ENCODE data around the gene PLCL2.

PLCL2 gene

GRCh38 chr3:16887130-16887529 lies 2.4 kb downstream of the PLCL2 start:
- in situ Hi-C loops (cut with MboI; ENCODE audit: low pct_unique_long_range_greater_than_20kb, low sequenced_read_pairs), result no loop called here
- DNase-seq, result no peak

DNA sequence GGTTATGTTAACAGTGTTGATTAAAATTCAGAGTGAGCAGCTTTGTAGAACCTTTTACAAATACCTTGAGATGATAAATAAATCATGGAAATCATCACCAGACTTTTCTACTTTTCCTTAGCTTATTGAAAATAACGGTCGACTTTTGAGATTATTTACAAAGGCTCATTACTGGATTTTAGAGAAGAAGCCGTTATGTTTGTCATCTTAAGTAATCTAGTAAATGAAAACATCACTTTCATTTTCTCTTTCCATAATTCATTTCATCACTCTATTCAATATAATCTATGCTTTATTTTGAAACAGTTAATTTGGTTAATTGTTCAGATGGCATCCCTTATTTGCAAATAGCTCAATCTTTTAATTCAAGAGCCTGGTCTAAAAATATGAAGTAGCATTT lies 3.6 kb downstream of the PLCL2 start:
- in situ Hi-C loops (cut with MboI; ENCODE audit: low pct_unique_long_range_greater_than_20kb, low sequenced_read_pairs), result no loop called here
- no peak for DNase-seq

GRCh38 chr3:16888785-16889607 lies 4.2 kb downstream of the PLCL2 start:
- in situ Hi-C loops (cut with MboI; ENCODE audit: low pct_unique_long_range_greater_than_20kb, low sequenced_read_pairs), result no loop called here

DNA sequence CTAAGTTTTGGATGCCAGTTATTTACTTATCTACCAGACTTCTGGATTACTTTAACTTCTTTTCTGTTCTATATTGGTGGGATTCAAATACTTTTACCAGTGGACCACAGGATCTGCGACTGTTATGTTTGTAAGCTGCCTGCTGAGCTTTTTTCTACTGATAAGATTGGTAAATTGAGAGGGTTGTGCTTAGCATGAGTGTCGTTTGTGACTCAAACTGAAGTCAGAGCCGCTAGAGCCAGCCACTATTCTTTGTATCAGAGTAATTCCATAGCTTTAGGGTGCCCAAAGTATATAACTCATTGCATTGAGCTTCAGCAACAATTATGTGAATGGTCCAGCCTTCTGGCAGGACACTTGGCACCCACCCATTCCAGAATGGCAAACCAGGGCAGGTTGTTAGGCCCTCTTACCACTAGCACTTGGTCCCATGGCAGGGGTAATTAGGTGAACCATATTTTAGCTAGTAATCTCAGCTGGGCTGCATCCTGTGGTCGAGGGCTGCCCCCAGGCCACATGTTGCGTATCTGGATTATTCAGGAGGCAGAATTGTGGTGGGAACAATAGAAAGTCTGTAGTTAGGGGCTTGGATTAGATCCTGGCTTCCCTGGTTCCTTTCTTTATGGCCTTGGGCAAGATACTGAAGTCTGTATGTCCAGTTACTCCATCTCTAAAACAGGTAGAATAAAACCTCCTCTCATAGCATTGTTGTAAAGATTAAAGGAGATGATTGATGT lies 6.0 kb downstream of the PLCL2 start:
- DNase-seq, result no peak
- in situ Hi-C loops (cut with MboI; ENCODE audit: low pct_unique_long_range_greater_than_20kb, low sequenced_read_pairs), result no loop called here

More at GRCh38 chr3:16888785-16889607, 4.2 kb downstream of the PLCL2 start:
- DNase-seq, result peak; percentile 26

- DNase-seq, result no peak
- in situ Hi-C loops (cut with MboI; ENCODE audit: low pct_unique_long_range_greater_than_20kb, low sequenced_read_pairs), result no loop called here
Measured at GRCh38 chr3:16893618-16894200, 9.0 kb downstream of the PLCL2 start.

DNA sequence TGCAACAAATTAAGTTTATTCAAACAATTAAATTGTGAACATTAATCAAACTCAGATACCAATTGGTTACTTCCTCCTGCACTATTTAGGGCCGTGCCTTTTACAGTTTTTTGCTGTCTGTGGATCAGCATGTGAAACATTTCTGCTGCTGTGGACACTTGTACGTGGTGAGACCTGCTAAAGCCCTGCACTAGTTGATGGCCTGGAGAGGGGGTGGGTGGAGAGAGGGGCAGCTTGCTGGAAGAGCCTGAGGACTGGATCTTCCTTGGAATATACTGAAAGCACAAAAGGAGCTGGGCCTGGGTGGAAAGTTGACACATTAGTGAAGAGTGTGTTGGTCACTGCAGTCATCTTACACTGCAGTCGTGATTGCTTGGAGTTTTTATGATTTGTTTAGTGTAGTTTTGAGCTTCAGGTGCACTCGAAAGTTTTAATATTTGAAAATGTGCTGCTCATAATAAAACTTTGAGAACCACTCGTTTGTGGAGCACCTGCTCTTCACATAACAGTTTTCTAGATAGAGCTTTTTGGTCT lies 11.4 kb downstream of the PLCL2 start:
- in situ Hi-C loops (cut with MboI; ENCODE audit: low pct_unique_long_range_greater_than_20kb, low sequenced_read_pairs), result no loop called here
- DNase-seq, result no peak

- in situ Hi-C loops (cut with MboI; ENCODE audit: low pct_unique_long_range_greater_than_20kb, low sequenced_read_pairs), result no loop called here
Measured at GRCh38 chr3:16896820-16897219, 12.1 kb downstream of the PLCL2 start.

DNA sequence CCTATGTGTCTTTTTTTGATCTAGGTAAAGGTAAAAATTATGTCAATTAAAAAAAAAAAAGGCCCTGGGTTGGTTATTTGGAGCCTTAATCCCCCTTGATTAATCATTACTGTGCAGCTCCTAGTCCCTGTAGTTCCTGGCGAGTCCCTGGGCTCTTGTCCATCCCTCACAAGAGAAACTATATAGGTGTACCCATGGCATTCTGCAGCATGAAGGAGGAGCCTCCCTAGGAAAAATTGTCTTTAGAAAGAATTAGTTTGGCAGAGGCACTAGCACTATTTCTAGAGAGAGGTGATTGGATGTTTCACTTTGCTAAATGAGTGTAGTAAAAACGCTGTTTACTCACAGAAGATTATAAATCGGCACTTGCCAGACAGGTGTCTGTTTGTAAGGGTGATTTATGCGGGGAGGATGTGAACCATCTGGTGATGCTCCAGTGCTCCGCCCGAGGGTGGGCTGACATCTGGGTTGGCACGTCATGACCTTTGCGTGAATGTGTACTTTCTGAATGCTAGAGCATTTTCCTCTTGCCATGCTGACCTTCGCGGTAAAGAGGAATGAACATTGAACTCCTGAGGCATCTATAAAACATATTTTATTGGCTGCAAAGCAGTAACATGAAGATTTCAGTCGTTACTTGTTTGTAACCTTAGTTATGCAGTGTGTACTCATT lies 12.6 kb downstream of the PLCL2 start:
- in situ Hi-C loops (cut with MboI; ENCODE audit: low pct_unique_long_range_greater_than_20kb, low sequenced_read_pairs), result no loop called here
- DNase-seq, result no peak

More at GRCh38 chr3:16896820-16897219, 12.1 kb downstream of the PLCL2 start:
- DNase-seq, result no peak

GRCh38 chr3:16898595-16899395 lies 14.0 kb downstream of the PLCL2 start:
- DNase-seq, result no peak
- in situ Hi-C loops (cut with MboI; ENCODE audit: low pct_unique_long_range_greater_than_20kb, low sequenced_read_pairs), result no loop called here

- no peak for DNase-seq
- in situ Hi-C loops (cut with MboI; ENCODE audit: low pct_unique_long_range_greater_than_20kb, low sequenced_read_pairs), result no loop called here
Measured at GRCh38 chr3:16899919-16900318, 15.2 kb downstream of the PLCL2 start.

DNA sequence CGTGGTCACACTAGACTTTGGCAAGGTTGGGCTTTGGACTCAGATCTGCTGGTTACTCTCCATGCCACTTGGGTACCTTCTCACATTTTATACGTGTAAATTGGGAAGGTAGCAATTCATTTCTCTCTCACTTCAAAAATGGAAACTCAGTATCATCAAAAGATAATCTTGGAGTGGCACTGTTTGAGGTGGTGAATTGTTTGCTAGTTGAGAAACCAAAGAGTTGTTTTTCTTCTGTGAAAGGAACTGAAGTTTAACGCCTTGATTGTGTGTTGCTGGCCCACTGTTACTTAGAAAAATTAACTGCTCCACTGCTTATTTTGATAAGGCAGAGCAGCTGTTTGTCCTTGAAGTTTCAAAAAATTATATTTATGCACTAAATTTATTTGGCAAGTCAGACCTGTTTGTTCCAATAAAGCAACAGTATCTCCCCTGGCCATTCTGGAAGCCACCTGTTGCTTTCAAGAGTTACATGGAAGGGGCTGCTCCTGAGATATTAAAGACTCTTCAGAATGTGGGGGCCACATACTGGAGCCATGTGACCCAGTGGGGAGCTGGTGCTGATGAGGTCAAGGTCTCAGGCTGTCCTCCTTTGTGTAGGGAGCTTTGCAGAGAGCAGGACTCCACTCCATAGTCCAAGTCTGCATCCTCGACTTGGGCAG lies 16.2 kb downstream of the PLCL2 start:
- in situ Hi-C loops (cut with MboI; ENCODE audit: low pct_unique_long_range_greater_than_20kb, low sequenced_read_pairs), result no loop called here

GRCh38 chr3:16904423-16905417 lies 20.0 kb downstream of the PLCL2 start:
- in situ Hi-C loops (cut with MboI; ENCODE audit: low pct_unique_long_range_greater_than_20kb, low sequenced_read_pairs), result no loop called here
- no peak for DNase-seq

More for the DNA sequence above, 16.2 kb downstream of the PLCL2 start:
- no peak for DNase-seq

- in situ Hi-C loops (cut with MboI; ENCODE audit: low pct_unique_long_range_greater_than_20kb, low sequenced_read_pairs), result no loop called here
Measured at GRCh38 chr3:16905704-16906103, 20.9 kb downstream of the PLCL2 start.

DNA sequence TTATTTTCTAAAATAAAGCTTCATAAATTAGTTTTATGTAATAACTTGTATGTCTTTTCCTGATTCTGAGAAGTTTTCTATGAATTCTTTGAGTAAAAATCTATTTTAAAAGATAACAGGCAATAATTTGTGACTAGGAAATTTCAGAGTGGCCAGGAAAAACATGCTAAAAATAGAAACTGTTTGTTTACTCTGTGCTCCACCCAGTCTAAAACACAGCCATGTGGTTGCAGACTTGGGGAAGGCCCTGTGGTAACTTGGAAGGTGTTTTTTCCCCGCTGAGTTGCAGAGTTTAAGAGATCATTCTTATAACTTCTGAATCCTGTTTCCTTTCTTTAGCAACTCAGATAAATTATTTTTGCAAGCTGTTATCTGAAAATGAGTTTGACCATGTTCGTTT lies 21.9 kb downstream of the PLCL2 start:
- in situ Hi-C loops (cut with MboI; ENCODE audit: low pct_unique_long_range_greater_than_20kb, low sequenced_read_pairs), result no loop called here
- no peak for DNase-seq

More at GRCh38 chr3:16905704-16906103, 20.9 kb downstream of the PLCL2 start:
- DNase-seq, result no peak

DNA sequence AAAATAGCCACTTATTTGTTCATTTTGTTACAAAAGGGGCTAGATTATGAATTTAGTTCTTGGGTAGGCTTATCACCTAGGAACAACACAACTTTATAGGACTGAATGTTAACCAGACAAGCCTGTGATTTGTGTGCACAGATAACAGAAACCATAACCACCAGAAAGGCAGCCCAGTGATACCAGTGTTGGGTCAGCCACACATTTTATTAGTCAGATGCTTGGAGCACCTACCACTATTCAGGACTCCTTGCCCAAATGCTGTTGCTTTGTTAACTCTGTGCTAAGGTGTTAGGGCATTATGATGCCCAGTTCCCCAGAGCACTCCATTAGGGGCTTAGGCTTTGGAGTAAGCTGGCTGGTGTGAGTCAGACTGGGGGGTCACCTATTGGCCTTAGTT lies 22.5 kb downstream of the PLCL2 start:
- no peak for DNase-seq
- in situ Hi-C loops (cut with MboI; ENCODE audit: low pct_unique_long_range_greater_than_20kb, low sequenced_read_pairs), result no loop called here

GRCh38 chr3:16908016-16908807 lies 23.5 kb downstream of the PLCL2 start:
- in situ Hi-C loops (cut with MboI; ENCODE audit: low pct_unique_long_range_greater_than_20kb, low sequenced_read_pairs), result no loop called here

More at GRCh38 chr3:16908016-16908807, 23.5 kb downstream of the PLCL2 start:
- DNase-seq, result no peak
